H9 (cell line): ENCODE data around the gene CYBA. TPM values are rescaled to one million over a fixed set of nuclear protein-coding genes. Genes with fewer than 3 reads are reported as not detected.

Source experiments
- DNase-seq: peaks from one replicate; pipeline ENCODE4 v3.0.0-alpha.2; 2017
- H2AFZ ChIP-seq: one replicate; pipeline ENCODE4 v1.6.1; 2013; ENCODE audit warnings: mild to moderate bottlenecking, low read length, control low read depth, moderate library complexity
- H2AK5ac ChIP-seq: 2 replicates; pipeline ENCODE4 v1.6.1; 2013; ENCODE audit warnings: low read length, control low read depth, mixed read lengths; ENCODE audit not compliant: insufficient read length
- H2BK120ac ChIP-seq: one replicate; pipeline ENCODE4 v1.6.1; 2013; ENCODE audit warnings: low read depth, mild to moderate bottlenecking, low read length, control low read depth, inconsistent platforms; ENCODE audit not compliant: poor library complexity, severe bottlenecking
- H2BK12ac ChIP-seq: 2 replicates; pipeline ENCODE4 v1.6.1; 2013; ENCODE audit warnings: low read length, control low read depth, mixed read lengths, low read depth; ENCODE audit not compliant: insufficient read length
- H2BK15ac ChIP-seq: 2 replicates; pipeline ENCODE4 v1.6.1; 2013; ENCODE audit warnings: low read depth, low read length, control low read depth
- H2BK20ac ChIP-seq: one replicate; pipeline ENCODE4 v1.6.1; 2013; ENCODE audit warnings: low read depth, mild to moderate bottlenecking, low read length, control low read depth, inconsistent platforms; ENCODE audit not compliant: poor library complexity, severe bottlenecking
- H2BK5ac ChIP-seq: 2 replicates; pipeline ENCODE4 v1.6.1; 2013; ENCODE audit warnings: low read length, control low read depth, mixed read lengths; ENCODE audit not compliant: insufficient read length
- H3K14ac ChIP-seq: 2 replicates; pipeline ENCODE4 v1.6.1; 2013; ENCODE audit warnings: low read length, control low read depth; ENCODE audit not compliant: insufficient read depth
- H3K18ac ChIP-seq: 2 replicates; pipeline ENCODE4 v1.6.1; 2013; ENCODE audit warnings: low read depth, mild to moderate bottlenecking, mixed read lengths, low read length, control low read depth; ENCODE audit not compliant: insufficient read length
- H3K23ac ChIP-seq: 2 replicates; pipeline ENCODE4 v1.6.1; 2013; ENCODE audit warnings: low read length, control low read depth, mixed read lengths, low read depth; ENCODE audit not compliant: insufficient read length
- H3K23me2 ChIP-seq: 2 replicates; pipeline ENCODE4 v1.6.1; 2013; ENCODE audit warnings: low read depth, mild to moderate bottlenecking, mixed read lengths, low read length, control low read depth; ENCODE audit not compliant: insufficient read length, poor library complexity, severe bottlenecking
- H3K27ac ChIP-seq: 2 replicates; pipeline ENCODE4 v1.5.1; 2013; ENCODE audit warnings: low read length, control low read depth, mixed read lengths, low read depth; ENCODE audit not compliant: insufficient read length
- H3K27me3 ChIP-seq: 2 replicates; pipeline ENCODE4 v1.6.1; 2013; ENCODE audit warnings: low read length, control low read depth, inconsistent platforms; ENCODE audit not compliant: insufficient read depth
- H3K4ac ChIP-seq: 2 replicates; pipeline ENCODE4 v1.6.1; 2013; ENCODE audit warnings: low read depth, mild to moderate bottlenecking, control low read depth, inconsistent platforms, low read length, moderate library complexity
- H3K4me1 ChIP-seq: 2 replicates; pipeline ENCODE4 v1.6.1; 2013; ENCODE audit warnings: low read length, control low read depth, inconsistent platforms; ENCODE audit not compliant: insufficient read depth
- H3K4me2 ChIP-seq: 2 replicates; pipeline ENCODE4 v1.6.1; 2013; ENCODE audit warnings: low read length, control low read depth, mixed read lengths; ENCODE audit not compliant: insufficient read length, insufficient read depth
- H3K56ac ChIP-seq: 2 replicates; pipeline ENCODE4 v1.6.1; 2013; ENCODE audit warnings: low read depth, mild to moderate bottlenecking, mixed read lengths, low read length, control low read depth; ENCODE audit not compliant: insufficient read length
- H3K79me1 ChIP-seq: 2 replicates; pipeline ENCODE4 v1.6.1; 2013; ENCODE audit warnings: low read depth, mild to moderate bottlenecking, moderate library complexity, low read length, control low read depth, inconsistent platforms; ENCODE audit not compliant: insufficient read depth, poor library complexity, severe bottlenecking
- H3K79me2 ChIP-seq: 2 replicates; pipeline ENCODE4 v1.6.1; 2013; ENCODE audit warnings: low read length, control low read depth, inconsistent platforms; ENCODE audit not compliant: insufficient read depth
- H3K9ac ChIP-seq: 2 replicates; pipeline ENCODE4 v1.6.1; 2013; ENCODE audit warnings: low read length, control low read depth, mixed read lengths; ENCODE audit not compliant: insufficient read length; ENCODE audit errors: extremely low read depth
- H3K9me3 ChIP-seq: one replicate; pipeline ENCODE4 v1.6.1; 2013; ENCODE audit warnings: low read depth, low read length, inconsistent platforms; ENCODE audit not compliant: control insufficient read depth
- H3T11ph ChIP-seq: one replicate; pipeline ENCODE4 v1.6.1; 2013; ENCODE audit warnings: mild to moderate bottlenecking, low read length, control low read depth, inconsistent platforms
- H4K20me1 ChIP-seq: one replicate; pipeline ENCODE4 v1.6.1; 2013; ENCODE audit not compliant: control insufficient read depth, insufficient read length, insufficient read depth
- H4K5ac ChIP-seq: 2 replicates; pipeline ENCODE4 v1.6.1; 2013; ENCODE audit warnings: low read depth, mild to moderate bottlenecking, mixed read lengths, low read length, control low read depth; ENCODE audit not compliant: insufficient read length
- H4K8ac ChIP-seq: replicated peaks from 2 replicates; pipeline ENCODE4 v1.6.1; 2013; ENCODE audit warnings: low read length, control low read depth, mixed read lengths, low read depth; ENCODE audit not compliant: insufficient read length
- H4K91ac ChIP-seq: 2 replicates; pipeline ENCODE4 v1.6.1; 2013; ENCODE audit warnings: low read depth, mild to moderate bottlenecking, moderate library complexity, mixed read lengths, low read length, control low read depth; ENCODE audit not compliant: insufficient read length
- H3K27ac Mint-ChIP-seq, 3 experiments: 2 replicates in 2 of 3; 3 replicates in 1 of 3; pipeline ENCODE4 v1.8.0; 2020 to 2021; ENCODE audit warnings: mixed read lengths in 3 of 3, mild to moderate bottlenecking in 1 of 3, moderate library complexity in 1 of 3
- H3K27me3 Mint-ChIP-seq: 2 replicates; pipeline ENCODE4 v1.8.0; 2021; ENCODE audit warnings: low read depth, mild to moderate bottlenecking, moderate library complexity, mixed read lengths
- H3K36me3 Mint-ChIP-seq, 3 experiments: 2 replicates in 2 of 3; 3 replicates in 1 of 3; pipeline ENCODE4 v1.8.0; 2020 to 2021; ENCODE audit warnings: low read depth in 3 of 3, mixed read lengths in 3 of 3; ENCODE audit not compliant: insufficient read depth in 1 of 3
- H3K4me1 Mint-ChIP-seq, 2 experiments: 2 replicates each; pipeline ENCODE4 v1.8.0; 2020; ENCODE audit warnings: mixed read lengths in 2 of 2
- H3K4me3 Mint-ChIP-seq, 2 experiments: 2 replicates in 1 of 2; 3 replicates in 1 of 2; pipeline ENCODE4 v1.8.0; 2020 to 2021; ENCODE audit warnings: mild to moderate bottlenecking in 2 of 2, mixed read lengths in 2 of 2, moderate library complexity in 1 of 2
- H3K9me3 Mint-ChIP-seq, 2 experiments: 2 replicates in 1 of 2; 3 replicates in 1 of 2; pipeline ENCODE4 v1.8.0; 2020; ENCODE audit warnings: mild to moderate bottlenecking in 2 of 2, mixed read lengths in 2 of 2, moderate library complexity in 1 of 2
- CTCF ChIP-seq: fragments of 200-600 bp; sonication (generic); conservative IDR thresholded peaks from 3 replicates; pipeline ENCODE4 v1.8.0; 2021; ENCODE audit warnings: antibody characterized with exemption, mild to moderate bottlenecking
- WGBS: extraction: QIAGEN DNeasy Blood & Tissue Kit; methylation state at CpG from one replicate; pipeline ENCODE4 v1.1.7; 2013; ENCODE audit warnings: missing lambda C conversion rate, low lambda C conversion rate, mixed read lengths; ENCODE audit not compliant: insufficient read length; ENCODE audit errors: extremely low coverage; 5-methylcytosine and 5-hydroxymethylcytosine counted together
- total RNA-seq: library from RNA; stranded (reverse); gene quantifications from 2 replicates; pipeline ENCODE4 v1.2.1, GENCODE V29; 2021

The CYBA gene
- total RNA-seq, 1 experiment from 2014 or later, result 153 TPM

GRCh38 chr16:88676502-88677242 is 25.8 kb upstream of the CYBA start:
- H3K23ac ChIP-seq, result no peak overlapping the region
- no peaks in the 10 kb centered on the region for H3K4me1 ChIP-seq
- H3K9me3 ChIP-seq, result no peaks in the 10 kb centered on the region
- H3T11ph ChIP-seq, result no peak overlapping the region
- no peak overlapping the region for H2AK5ac ChIP-seq
- H4K20me1 ChIP-seq, result no peaks in the 10 kb centered on the region
- H3K9ac ChIP-seq, result no peak overlapping the region
- H3K4me1 Mint-ChIP-seq, result peaks cover 6 to 7% of the 10 kb centered on the region in 2 experiments
- no peak overlapping the region for H2BK5ac ChIP-seq
- no peak overlapping the region for H3K27ac ChIP-seq
- H3K9me3 Mint-ChIP-seq, result no peaks in the 10 kb centered on the region
- H3K14ac ChIP-seq, result no peak overlapping the region
- peaks cover 0 to 9% (median 2%) of the 10 kb centered on the region in 3 experiments; a peak in 2 of 7 replicates for H3K36me3 Mint-ChIP-seq
- no peak overlapping the region for H4K5ac ChIP-seq
- H3K4me3 Mint-ChIP-seq, result no peak overlapping the region
- H3K27me3 ChIP-seq, result no peaks in the 10 kb centered on the region
- no peaks in the 10 kb centered on the region for H3K23me2 ChIP-seq
- WGBS, result no CpG with 5 or more reads among the region's 22 CpGs
- H3K27me3 Mint-ChIP-seq, result no peaks in the 10 kb centered on the region
- H3K4ac ChIP-seq, result no peak overlapping the region
- H2AFZ ChIP-seq, result no peak overlapping the region
- H2BK120ac ChIP-seq, result no peak overlapping the region
- no peak overlapping the region for H4K8ac ChIP-seq
- no peaks in the 10 kb centered on the region for H3K79me1 ChIP-seq
- no peak overlapping the region for H2BK15ac ChIP-seq
- H3K4me2 ChIP-seq, result no peak overlapping the region
- DNase-seq, result no peak
- no peaks in the 10 kb centered on the region for H3K79me2 ChIP-seq
- no peak for TF ChIP-seq CTCF
- H3K18ac ChIP-seq, result no peak overlapping the region
- no peak overlapping the region for H2BK20ac ChIP-seq
- H3K56ac ChIP-seq, result no peak overlapping the region
- no peak overlapping the region; a peak in 2 of 7 replicates for H3K27ac Mint-ChIP-seq
- no peak overlapping the region for H2BK12ac ChIP-seq
- no peak overlapping the region for H4K91ac ChIP-seq
